Measurements from ENCODE around the gene TMEM200A.

TMEM200A gene

DNA sequence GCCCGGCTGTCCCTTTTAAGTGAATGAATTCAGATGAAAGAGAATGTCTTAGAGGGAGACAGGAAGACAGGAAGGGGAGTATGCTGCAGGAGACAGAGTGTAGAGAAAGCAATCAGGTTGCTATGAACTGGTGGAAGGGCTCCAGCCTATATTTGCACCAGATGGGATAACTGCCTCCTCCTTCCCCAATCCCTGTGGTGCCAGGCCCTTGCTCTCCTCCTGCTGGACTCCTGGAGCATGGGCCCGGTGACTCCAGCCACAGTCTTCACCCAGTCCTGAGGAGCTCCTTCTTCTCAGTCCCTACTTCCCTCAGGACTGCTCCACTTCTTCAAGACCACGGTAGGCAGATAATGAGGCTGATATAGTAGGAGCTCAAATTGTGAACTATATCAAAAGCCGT is 91.8 kb downstream of the TMEM200A start:
- Histone ChIP-seq H3K9ac (ENCODE audit: low read length in 2 of 2) (no peak overlapping the region), H3K9me3 (ENCODE audit: control insufficient read depth in 2 of 2, low read length in 2 of 2) (no peaks in the 10 kb centered on the region), H3K36me3 (ENCODE audit: control insufficient read depth in 2 of 2, insufficient read depth in 2 of 2, low read length in 2 of 2) (no peaks in the 10 kb centered on the region), H3K4me3 (ENCODE audit: low read length in 2 of 2) (no peak overlapping the region), H3K27ac (ENCODE audit: low read length) (no peak overlapping the region), H3K4me1 (ENCODE audit: control insufficient read depth, insufficient read depth, low read length) (no peaks in the 10 kb centered on the region), H3K27me3 (ENCODE audit: control insufficient read depth in 1 of 2, insufficient read depth in 2 of 2, low read length in 2 of 2) (no peaks in the 10 kb centered on the region)

DNA sequence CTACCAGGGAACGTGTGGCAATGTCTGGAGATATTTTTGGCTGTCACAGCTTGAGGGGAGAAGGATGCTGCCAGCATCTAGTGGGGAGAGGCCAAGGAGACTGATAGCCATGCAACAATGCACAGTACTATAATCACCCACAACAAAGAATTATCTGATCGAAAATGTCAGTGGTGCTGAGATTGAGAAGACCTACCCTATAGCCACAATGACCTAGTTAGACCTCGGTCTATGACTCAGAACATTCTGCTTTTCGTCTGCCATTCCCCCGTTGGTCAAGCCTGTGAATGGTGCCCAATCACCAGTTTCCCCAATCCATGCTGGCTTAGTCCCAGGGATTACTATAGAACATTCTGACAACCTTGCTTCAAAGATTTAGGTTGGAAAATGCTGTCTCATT is 93.5 kb downstream of the TMEM200A start:
- no peaks in the 10 kb centered on the region for H3K27me3 ChIP-seq (ENCODE audit: control insufficient read depth in 1 of 2, insufficient read depth in 2 of 2, low read length in 2 of 2)
- H3K27ac ChIP-seq (ENCODE audit: low read length) = no peak overlapping the region
- no peaks in the 10 kb centered on the region for H3K4me1 ChIP-seq (ENCODE audit: control insufficient read depth, insufficient read depth, low read length)
- H3K4me3 ChIP-seq (ENCODE audit: low read length in 2 of 2) = no peak overlapping the region
- H3K9ac ChIP-seq (ENCODE audit: low read length in 2 of 2) = no peak overlapping the region
- H3K36me3 ChIP-seq (ENCODE audit: control insufficient read depth in 2 of 2, insufficient read depth in 2 of 2, low read length in 2 of 2) = no peaks in the 10 kb centered on the region
- H3K9me3 ChIP-seq (ENCODE audit: control insufficient read depth in 2 of 2, low read length in 2 of 2) = no peaks in the 10 kb centered on the region

DNA sequence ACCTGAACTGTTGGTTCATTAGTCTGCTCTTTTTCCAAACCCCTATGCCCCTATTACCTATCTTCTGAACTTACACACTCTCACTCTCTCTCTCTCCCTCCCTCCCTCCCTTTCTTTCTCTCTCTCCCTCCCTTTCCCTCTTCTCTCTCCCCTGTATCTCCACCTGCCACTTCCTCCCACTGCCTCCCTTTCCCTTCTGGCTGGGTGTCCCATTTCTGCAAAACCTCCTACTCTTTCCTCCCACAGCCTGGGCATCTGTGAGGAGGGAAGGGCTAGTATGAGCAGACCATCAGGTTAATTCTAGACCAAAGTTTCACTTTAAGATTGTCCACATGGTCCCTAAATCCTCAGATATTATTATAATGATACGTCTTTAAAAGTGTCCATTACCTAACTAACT is 95.1 kb downstream of the TMEM200A start:
- no peaks in the 10 kb centered on the region for H3K27me3 ChIP-seq (ENCODE audit: control insufficient read depth in 1 of 2, insufficient read depth in 2 of 2, low read length in 2 of 2)
- H3K4me1 ChIP-seq (ENCODE audit: control insufficient read depth, insufficient read depth, low read length) = no peaks in the 10 kb centered on the region
- H3K9ac ChIP-seq (ENCODE audit: low read length in 2 of 2) = no peak overlapping the region
- H3K4me3 ChIP-seq (ENCODE audit: low read length in 2 of 2) = no peak overlapping the region
- no peaks in the 10 kb centered on the region for H3K9me3 ChIP-seq (ENCODE audit: control insufficient read depth in 2 of 2, low read length in 2 of 2)
- H3K27ac ChIP-seq (ENCODE audit: low read length) = no peak overlapping the region
- H3K36me3 ChIP-seq (ENCODE audit: control insufficient read depth in 2 of 2, insufficient read depth in 2 of 2, low read length in 2 of 2) = no peaks in the 10 kb centered on the region

DNA sequence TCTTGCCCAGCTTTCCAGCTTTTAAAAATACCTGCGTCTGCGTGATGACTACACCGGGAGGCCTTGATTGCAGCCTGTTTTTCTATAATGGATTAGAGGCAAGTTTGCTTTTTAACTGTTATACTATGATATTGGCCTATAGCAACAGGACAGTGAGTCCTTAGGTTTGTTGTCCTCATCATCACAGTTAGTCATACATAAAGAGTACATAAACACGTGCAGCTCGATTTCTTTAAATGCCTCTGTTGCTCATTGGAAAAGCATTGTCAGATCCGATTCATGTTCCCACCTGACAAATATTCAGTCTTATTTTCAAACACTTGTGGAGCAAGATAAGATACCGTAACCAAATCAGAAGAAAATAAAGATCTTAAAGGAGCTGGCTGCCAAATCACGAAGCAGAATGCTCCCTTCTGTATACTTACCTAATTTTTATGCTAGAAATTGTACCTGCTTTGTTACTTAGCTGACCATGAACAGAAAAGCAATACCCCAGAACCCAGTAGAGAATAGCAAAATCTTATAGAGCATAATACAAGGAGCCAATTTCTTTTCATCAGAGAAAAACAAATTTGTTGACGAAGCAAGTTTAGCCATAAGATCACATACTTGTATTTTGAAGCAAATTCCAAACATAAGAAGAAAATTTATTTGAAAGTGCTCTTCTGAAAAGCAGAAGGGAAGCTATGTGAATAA is 100.4 kb downstream of the TMEM200A start:
- Histone ChIP-seq H3K27ac (ENCODE audit: low read length) (no peak overlapping the region), H3K36me3 (ENCODE audit: control insufficient read depth in 2 of 2, insufficient read depth in 2 of 2, low read length in 2 of 2) (no peaks in the 10 kb centered on the region), H3K4me1 (ENCODE audit: control insufficient read depth, insufficient read depth, low read length) (no peaks in the 10 kb centered on the region), H3K9ac (ENCODE audit: low read length in 2 of 2) (no peak overlapping the region), H3K27me3 (ENCODE audit: control insufficient read depth in 1 of 2, insufficient read depth in 2 of 2, low read length in 2 of 2) (no peaks in the 10 kb centered on the region), H3K9me3 (ENCODE audit: control insufficient read depth in 2 of 2, low read length in 2 of 2) (no peaks in the 10 kb centered on the region), H3K4me3 (ENCODE audit: low read length in 2 of 2) (no peak overlapping the region)

DNA sequence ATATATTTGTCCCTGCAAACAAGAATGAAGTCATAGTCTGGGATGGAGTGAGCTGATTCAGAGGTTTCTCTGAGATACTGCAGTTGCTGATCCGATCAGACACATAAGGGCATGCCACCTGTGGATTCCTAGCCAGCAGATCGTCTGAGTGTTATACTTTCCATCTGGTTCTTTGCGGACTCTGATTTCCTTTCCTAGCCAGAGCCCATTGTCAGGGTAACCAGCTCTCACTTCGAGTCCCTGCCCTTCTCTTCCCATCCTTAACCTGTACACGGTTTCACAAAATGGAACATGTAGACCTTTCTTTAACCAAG is 100.9 kb downstream of the TMEM200A start:
- Histone ChIP-seq H3K4me3 (ENCODE audit: low read length in 2 of 2) (no peak overlapping the region), H3K9ac (ENCODE audit: low read length in 2 of 2) (no peak overlapping the region), H3K36me3 (ENCODE audit: control insufficient read depth in 2 of 2, insufficient read depth in 2 of 2, low read length in 2 of 2) (no peaks in the 10 kb centered on the region), H3K27ac (ENCODE audit: low read length) (no peak overlapping the region), H3K9me3 (ENCODE audit: control insufficient read depth in 2 of 2, low read length in 2 of 2) (no peaks in the 10 kb centered on the region), H3K4me1 (ENCODE audit: control insufficient read depth, insufficient read depth, low read length) (no peaks in the 10 kb centered on the region), H3K27me3 (ENCODE audit: control insufficient read depth in 1 of 2, insufficient read depth in 2 of 2, low read length in 2 of 2) (no peaks in the 10 kb centered on the region)

DNA sequence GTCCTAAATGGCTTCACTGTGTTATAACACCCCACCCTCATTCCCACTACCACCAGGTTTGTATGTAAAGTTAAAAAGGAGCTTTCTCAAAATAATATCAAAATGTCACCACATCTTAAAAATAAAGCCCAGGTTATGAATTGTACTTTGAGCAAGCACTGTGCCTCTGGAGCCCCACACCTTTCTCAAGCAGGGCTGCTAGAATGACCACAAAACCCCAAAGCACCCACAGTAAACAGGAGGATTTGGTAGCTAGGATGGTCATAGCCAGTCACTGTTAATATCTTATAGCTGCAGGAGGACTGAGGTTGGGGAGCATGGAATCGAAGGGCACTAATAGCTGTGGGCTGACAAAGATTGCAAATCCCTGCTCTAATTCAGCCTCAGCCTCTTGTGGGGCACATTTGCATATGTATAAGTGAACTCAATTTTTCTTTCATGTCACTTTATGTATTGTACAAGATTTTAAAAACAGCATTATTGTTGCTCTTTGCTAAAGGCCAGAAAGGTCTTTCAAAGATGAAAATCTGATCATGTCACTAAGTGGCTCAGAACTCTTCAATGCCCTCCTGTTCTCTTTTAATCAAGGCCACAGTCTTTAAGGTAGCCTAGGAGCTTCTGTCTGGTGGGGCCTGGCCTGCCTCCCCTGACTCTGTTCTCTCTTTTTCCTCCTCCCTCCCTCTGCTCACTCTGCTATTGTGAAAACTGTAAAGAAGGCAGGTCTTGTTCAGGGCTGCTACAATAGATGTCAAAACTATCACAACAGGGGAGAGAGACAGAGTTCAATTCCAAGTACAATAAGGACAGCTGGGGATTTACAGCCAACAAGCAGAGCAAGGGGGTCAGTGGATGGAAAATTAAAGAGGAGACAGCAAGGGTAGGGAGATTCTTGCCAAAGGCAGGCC is 101.6 kb downstream of the TMEM200A start:
- no peak overlapping the region for H3K4me3 ChIP-seq (ENCODE audit: low read length in 2 of 2)
- no peaks in the 10 kb centered on the region for H3K36me3 ChIP-seq (ENCODE audit: control insufficient read depth in 2 of 2, insufficient read depth in 2 of 2, low read length in 2 of 2)
- H3K27ac ChIP-seq (ENCODE audit: low read length) = no peak overlapping the region
- no peaks in the 10 kb centered on the region for H3K4me1 ChIP-seq (ENCODE audit: control insufficient read depth, insufficient read depth, low read length)
- H3K9ac ChIP-seq (ENCODE audit: low read length in 2 of 2) = no peak overlapping the region
- H3K27me3 ChIP-seq (ENCODE audit: control insufficient read depth in 1 of 2, insufficient read depth in 2 of 2, low read length in 2 of 2) = no peaks in the 10 kb centered on the region
- no peaks in the 10 kb centered on the region for H3K9me3 ChIP-seq (ENCODE audit: control insufficient read depth in 2 of 2, low read length in 2 of 2)

DNA sequence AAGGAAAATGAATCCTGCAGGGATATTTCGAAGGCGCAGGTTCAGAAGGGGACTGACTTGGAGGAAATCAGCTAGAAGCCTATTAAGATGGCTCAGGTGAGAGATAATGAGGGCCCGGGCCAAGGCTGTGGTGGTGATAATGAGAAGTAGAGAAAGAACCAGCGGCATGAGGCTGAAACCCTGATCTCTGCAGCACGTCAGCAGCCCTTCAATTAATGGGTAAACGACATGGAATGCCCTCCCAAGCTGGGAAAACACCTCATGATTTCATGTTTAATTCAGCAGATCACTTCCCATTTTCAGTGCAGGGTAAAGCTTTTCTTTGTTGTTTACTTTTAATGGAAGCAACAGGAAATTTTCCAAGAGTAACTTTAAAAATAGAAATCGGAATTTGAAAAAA is 104.9 kb downstream of the TMEM200A start:
- H3K4me3 ChIP-seq (ENCODE audit: low read length in 2 of 2) = no peak overlapping the region
- H3K4me1 ChIP-seq (ENCODE audit: control insufficient read depth, insufficient read depth, low read length) = no peaks in the 10 kb centered on the region
- no peak overlapping the region for H3K9ac ChIP-seq (ENCODE audit: low read length in 2 of 2)
- no peak overlapping the region for H3K27ac ChIP-seq (ENCODE audit: low read length)
- H3K27me3 ChIP-seq (ENCODE audit: control insufficient read depth in 1 of 2, insufficient read depth in 2 of 2, low read length in 2 of 2) = no peaks in the 10 kb centered on the region
- no peaks in the 10 kb centered on the region for H3K36me3 ChIP-seq (ENCODE audit: control insufficient read depth in 2 of 2, insufficient read depth in 2 of 2, low read length in 2 of 2)
- H3K9me3 ChIP-seq (ENCODE audit: control insufficient read depth in 2 of 2, low read length in 2 of 2) = peaks cover 0 to 8% of the 10 kb centered on the region in 2 donors

DNA sequence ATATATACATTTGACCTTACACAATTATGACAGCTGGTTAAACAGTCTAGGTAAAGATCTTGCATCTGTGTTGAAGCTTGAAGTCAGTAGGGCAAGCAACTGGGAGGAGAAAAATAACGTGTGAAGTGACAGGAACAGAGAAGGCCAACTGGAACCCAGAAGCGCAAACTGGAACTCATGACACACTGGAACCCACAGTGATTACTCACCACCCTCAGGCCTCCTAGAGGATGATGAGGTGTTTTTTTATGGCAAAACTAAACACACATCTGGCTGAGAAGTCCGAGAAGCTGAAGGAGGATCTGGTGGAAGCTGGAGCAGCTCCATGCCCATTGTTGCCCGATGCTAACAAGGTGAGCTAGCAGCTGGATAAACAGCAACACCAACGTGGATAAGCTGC is 108.1 kb downstream of the TMEM200A start:
- H3K9me3 ChIP-seq (ENCODE audit: control insufficient read depth in 2 of 2, low read length in 2 of 2) = peaks cover 0 to 8% of the 10 kb centered on the region in 2 donors
- no peaks in the 10 kb centered on the region for H3K27me3 ChIP-seq (ENCODE audit: control insufficient read depth in 1 of 2, insufficient read depth in 2 of 2, low read length in 2 of 2)
- H3K36me3 ChIP-seq (ENCODE audit: control insufficient read depth in 2 of 2, insufficient read depth in 2 of 2, low read length in 2 of 2) = no peaks in the 10 kb centered on the region
- H3K4me1 ChIP-seq (ENCODE audit: control insufficient read depth, insufficient read depth, low read length) = no peaks in the 10 kb centered on the region
- no peak overlapping the region for H3K9ac ChIP-seq (ENCODE audit: low read length in 2 of 2)
- no peak overlapping the region for H3K4me3 ChIP-seq (ENCODE audit: low read length in 2 of 2)
- no peak overlapping the region for H3K27ac ChIP-seq (ENCODE audit: low read length)

DNA sequence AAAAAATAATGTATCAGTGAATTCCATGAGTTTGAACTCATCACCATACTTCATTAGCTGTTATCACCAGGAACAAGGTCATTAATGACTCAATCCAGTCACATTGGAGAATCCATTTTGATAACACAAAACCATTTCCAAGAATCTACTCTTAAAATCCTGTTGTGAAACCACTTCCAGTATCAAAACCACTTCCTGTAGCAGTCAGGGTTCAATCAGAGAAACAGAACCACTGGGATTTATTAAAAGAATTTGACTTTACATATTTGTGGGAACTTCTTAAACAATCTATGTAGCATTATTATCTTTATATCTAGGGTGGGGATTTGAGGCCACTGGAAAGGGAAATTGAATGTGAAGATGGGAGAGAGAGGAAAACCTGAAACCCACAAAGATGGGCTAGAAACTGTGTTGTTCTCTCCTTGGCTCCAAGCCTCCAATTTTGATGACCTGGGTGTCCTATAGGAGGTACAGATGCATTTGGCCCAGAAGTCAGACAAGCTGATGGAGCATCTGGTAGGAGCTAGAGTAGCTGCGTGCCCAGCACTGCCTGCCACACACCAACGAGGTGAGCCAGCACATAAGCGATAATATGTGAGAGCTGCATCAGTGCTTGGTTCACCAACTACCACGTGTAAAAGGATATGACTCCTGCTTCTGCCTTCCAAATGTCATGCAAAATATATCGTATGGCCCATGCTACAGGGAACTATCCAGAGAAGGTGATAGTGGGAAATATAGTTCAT is 117.0 kb downstream of the TMEM200A start:
- Histone ChIP-seq H3K9me3 (ENCODE audit: control insufficient read depth in 2 of 2, low read length in 2 of 2) (no peaks in the 10 kb centered on the region), H3K27me3 (ENCODE audit: control insufficient read depth in 1 of 2, insufficient read depth in 2 of 2, low read length in 2 of 2) (no peaks in the 10 kb centered on the region), H3K4me1 (ENCODE audit: control insufficient read depth, insufficient read depth, low read length) (no peaks in the 10 kb centered on the region), H3K4me3 (ENCODE audit: low read length in 2 of 2) (no peak overlapping the region), H3K9ac (ENCODE audit: low read length in 2 of 2) (no peak overlapping the region), H3K27ac (ENCODE audit: low read length) (no peak overlapping the region), H3K36me3 (ENCODE audit: control insufficient read depth in 2 of 2, insufficient read depth in 2 of 2, low read length in 2 of 2) (no peaks in the 10 kb centered on the region)

DNA sequence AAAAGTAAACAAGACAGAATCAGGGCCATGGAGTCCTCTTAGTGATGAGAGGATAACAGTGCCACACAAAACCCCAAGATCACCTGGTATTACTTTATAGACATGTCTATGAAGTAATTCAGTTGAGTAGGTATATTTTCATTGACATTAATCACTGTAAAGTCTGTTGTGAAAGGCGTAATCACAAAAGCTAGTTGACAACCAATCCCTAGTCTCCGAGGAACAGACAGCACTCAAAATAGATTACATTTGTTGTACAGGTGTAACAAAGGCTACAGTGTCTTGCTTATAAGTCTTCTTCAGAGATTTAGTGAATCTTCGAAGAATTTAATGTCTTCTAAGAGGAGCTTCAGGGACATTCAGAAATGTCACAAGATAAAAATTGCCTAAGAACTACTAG is 120.1 kb downstream of the TMEM200A start:
- no peaks in the 10 kb centered on the region for H3K9me3 ChIP-seq (ENCODE audit: control insufficient read depth in 2 of 2, low read length in 2 of 2)
- no peaks in the 10 kb centered on the region for H3K4me1 ChIP-seq (ENCODE audit: control insufficient read depth, insufficient read depth, low read length)
- H3K9ac ChIP-seq (ENCODE audit: low read length in 2 of 2) = no peak overlapping the region
- no peak overlapping the region for H3K27ac ChIP-seq (ENCODE audit: low read length)
- H3K36me3 ChIP-seq (ENCODE audit: control insufficient read depth in 2 of 2, insufficient read depth in 2 of 2, low read length in 2 of 2) = no peaks in the 10 kb centered on the region
- no peak overlapping the region for H3K4me3 ChIP-seq (ENCODE audit: low read length in 2 of 2)
- H3K27me3 ChIP-seq (ENCODE audit: control insufficient read depth in 1 of 2, insufficient read depth in 2 of 2, low read length in 2 of 2) = no peaks in the 10 kb centered on the region
